ENCODE data around the gene OBP2B.

Gene OBP2B

DNA sequence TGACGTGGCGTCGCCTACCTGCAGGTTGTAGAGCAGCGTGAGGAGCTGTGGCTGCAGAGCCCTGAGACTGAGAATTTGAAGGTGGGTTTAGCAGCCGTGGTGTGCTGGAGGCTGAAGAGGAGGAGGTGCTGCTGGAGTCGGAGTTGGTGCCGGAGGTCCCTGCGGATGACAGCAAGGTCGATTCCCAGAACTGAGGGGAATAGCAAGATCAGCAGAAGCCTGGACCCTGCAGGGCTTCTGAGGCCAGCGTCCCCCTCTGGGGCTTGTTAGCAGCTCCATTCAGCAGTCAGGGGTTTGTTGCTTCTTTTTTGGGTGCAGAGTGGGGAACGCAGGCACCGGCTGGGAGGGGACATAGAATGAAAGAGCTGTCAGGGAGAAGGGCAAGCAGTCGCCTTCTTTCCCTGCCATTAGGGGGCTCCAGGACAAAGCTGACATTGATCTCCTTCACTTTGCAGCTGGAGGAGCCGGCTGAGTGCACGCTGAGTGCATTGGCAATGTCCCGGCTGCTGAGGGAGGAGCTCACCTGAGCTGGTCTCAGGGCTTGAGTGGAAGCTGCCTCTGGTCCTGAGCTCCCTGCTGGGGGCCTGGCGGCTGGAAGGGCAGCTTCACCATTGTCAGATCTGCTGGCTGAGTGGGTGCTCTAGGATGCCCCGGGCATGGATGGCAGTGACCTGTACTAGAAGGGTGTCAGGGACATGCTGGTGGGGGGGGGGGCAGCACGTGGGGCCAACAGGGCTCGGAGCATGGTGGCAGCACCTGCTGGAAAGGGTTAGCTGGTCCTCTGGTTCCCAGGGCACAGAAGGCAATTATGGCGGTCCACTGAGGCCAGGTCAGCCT is 20.8 kb downstream of the OBP2B start:
- DNase-seq (ENCODE audit: low read depth in 2 of 2): peak; percentile 4 to 11
- peak; percentile 20 for TF ChIP-seq CTCF (IDR thresholded peaks at IDR 0.05; ENCODE audit: low read depth, low read length)
- no peak overlapping the region for H3K4me3 ChIP-seq (replicated peaks in 1 of 2; ENCODE audit: low read depth in 2 of 2, low read length in 2 of 2)

DNA sequence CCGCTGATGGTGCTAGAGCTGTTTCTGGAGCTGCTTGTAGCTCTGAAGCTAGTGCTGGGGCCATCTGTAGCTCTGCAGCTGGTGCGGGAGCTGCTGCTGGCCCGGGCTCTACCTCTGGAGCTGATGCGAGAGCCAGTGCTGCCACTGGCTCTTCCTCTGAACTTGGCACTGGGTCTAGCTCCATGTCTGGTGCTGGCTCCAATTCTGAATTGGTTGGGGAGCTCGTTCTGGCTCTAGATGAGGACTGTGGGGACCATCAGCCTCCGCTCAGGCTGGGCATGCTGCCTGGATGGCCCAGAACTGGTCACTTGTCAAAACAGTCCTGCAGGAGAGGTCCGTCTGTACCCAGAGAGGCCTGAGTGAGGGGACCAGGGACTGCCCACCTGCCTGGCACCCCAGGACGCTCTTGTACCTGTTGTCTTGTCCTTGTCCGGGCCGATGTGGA is 21.5 kb downstream of the OBP2B start:
- H3K4me3 ChIP-seq (replicated peaks in 1 of 2; ENCODE audit: low read depth in 2 of 2, low read length in 2 of 2): no peak overlapping the region
- TF ChIP-seq CTCF (IDR thresholded peaks at IDR 0.05; ENCODE audit: low read depth, low read length): no peak
- no peak for DNase-seq (ENCODE audit: low read depth in 2 of 2)

DNA sequence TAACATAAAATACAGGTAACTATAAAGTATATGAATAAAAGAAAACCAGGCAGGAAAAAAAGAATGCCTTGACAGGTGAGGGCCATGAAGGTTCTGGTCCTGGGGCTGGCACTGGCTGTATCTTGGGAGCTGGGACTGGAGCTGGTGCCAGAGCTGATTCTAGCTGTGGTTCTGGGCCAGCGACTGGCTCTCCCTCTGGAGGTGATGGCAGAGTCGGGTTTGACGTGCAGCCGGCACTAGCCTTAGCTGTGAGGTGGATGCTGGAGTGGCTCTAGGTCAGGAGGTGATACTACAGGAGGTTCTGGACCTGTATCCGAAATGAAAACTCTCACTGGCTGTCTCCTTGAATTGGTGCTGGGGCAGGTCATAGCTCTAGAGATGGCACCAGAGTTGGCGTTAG is 22.3 kb downstream of the OBP2B start:
- no peak overlapping the region for H3K4me3 ChIP-seq (replicated peaks in 1 of 2; ENCODE audit: low read depth in 2 of 2, low read length in 2 of 2)
- no peak for TF ChIP-seq CTCF (IDR thresholded peaks at IDR 0.05; ENCODE audit: low read depth, low read length)
- DNase-seq (ENCODE audit: low read depth in 2 of 2): no peak

- no peak overlapping the region for H3K4me3 ChIP-seq (replicated peaks in 1 of 2; ENCODE audit: low read depth in 2 of 2, low read length in 2 of 2)
- peak; percentile 69 for TF ChIP-seq CTCF (IDR thresholded peaks at IDR 0.05; ENCODE audit: low read depth, low read length)
- peak; percentile 84 to 85 for DNase-seq (ENCODE audit: low read depth in 2 of 2)
Observed at GRCh38 chr9:133184971-133185370, 24.1 kb downstream of the OBP2B start.

DNA sequence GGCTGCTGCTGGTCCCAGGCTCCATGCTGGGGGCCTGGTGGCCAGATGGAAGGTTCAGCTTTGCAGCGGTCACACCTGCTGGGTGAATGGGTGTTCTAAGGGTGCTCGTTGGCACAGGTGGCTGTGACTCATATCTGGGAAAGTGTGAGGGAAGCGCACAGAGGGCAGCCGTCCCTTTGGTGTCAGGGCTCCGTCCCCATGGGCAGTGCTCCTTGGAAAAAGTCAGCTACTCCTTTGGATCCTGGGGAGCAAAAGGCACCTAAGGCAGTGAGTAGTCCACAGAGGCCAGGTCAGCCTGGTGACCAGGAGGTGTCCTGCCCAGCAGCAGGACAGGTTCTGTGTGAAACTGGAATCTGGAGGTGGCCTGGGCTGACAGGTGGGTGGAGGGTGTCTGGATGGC is 26.9 kb downstream of the OBP2B start:
- no peak for DNase-seq (ENCODE audit: low read depth in 2 of 2)

DNA sequence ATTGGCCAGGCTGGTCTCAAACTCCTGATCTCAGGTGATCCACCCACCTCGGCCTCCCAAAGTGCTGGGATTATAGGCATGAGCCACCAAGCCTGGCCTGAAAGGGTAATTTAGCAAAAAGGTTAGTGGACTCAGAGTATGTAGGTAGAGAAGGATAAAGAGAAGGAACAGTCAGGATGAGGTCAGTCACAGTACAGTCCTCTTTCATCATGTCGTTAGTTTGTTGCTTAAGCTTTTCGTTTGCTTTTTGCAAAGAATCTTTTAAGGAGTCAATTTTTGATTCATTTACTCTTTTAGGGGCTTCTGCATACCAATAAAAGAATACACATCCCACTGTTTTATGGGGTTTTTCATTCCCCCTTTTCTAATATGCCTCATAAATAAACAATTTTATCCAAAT is 27.5 kb downstream of the OBP2B start:
- DNase-seq (ENCODE audit: low read depth in 2 of 2): no peak
- H3K4me3 ChIP-seq (replicated peaks in 1 of 2; ENCODE audit: low read depth in 2 of 2, low read length in 2 of 2): no peak overlapping the region
- TF ChIP-seq CTCF (IDR thresholded peaks at IDR 0.05; ENCODE audit: low read depth, low read length): no peak

More for the DNA sequence above, 26.9 kb downstream of the OBP2B start:
- no peak overlapping the region for H3K4me3 ChIP-seq (replicated peaks in 1 of 2; ENCODE audit: low read depth in 2 of 2, low read length in 2 of 2)
- no peak for TF ChIP-seq CTCF (IDR thresholded peaks at IDR 0.05; ENCODE audit: low read depth, low read length)
